HG02610 (cell line): Measurements from ENCODE around the gene PLOD1.
"Not testable (repeated sequence)": the region's sequence is repeated elsewhere in the genome, so short reads cannot be mapped to it uniquely, and the experiment has no call there.

Experiments
- ATAC-seq: cut with Tn5 transposase; IDR thresholded peaks from one replicate; pipeline ENCODE4 v1.9.1; 2021; ENCODE audit warnings: mild to moderate bottlenecking, moderate library complexity; ENCODE audit not compliant: unreplicated experiment

The PLOD1 gene

DNA sequence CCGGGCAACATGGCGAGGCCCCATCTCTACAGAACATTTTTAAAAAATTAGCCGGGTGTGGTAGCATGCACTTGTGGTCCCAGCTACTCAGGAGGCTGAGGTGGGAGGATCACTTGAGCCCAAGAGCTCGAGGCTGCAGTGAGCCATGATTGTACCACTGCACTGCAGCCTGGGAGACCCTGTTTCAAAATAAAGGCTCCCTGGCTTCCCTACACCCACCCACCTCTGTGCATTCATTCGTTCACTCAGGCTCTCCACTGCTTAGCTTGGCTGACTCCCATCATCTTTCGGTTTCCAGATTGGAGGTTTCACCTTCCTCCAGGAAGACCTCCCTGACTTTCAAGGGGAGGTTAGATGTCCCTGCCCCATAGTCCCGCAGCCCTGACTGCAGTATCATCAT is 22.5 kb upstream of the PLOD1 start:
- ATAC-seq, result no peak

DNA sequence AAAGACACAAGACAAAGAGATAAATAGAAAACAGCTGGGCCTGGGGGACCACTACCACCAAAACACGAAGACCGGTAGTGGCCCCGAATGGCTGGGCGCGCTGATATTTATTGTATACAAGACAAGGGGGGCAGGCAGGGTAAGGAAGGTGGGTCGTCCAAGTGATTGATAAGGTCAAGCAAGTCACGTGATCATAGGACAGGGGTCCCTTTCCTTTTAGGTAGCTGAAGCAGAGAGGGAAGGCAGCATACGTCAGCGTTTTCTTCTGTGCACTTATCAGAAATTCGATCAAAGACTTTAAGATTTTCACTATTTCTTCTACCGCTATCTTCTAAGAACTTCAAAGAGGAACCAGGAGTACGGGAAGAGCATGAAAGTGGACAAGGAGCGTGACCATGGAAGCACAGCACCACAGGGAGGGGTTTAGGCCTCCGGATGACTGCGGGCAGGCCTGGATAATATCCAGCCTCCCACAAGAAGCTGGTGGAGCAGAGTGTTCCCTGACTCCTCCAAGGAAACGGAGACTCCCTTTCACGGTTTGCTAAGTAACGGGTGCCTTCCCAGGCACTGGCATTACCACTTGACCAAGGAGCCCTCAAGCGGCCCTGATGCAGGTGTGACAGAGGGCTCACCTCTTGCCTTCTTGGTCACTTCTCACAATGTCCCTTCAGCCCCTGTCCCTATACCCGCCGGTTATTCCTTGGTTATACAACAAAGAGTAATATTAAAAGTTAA is 21.9 kb upstream of the PLOD1 start:
- not testable (repeated sequence) for ATAC-seq

DNA sequence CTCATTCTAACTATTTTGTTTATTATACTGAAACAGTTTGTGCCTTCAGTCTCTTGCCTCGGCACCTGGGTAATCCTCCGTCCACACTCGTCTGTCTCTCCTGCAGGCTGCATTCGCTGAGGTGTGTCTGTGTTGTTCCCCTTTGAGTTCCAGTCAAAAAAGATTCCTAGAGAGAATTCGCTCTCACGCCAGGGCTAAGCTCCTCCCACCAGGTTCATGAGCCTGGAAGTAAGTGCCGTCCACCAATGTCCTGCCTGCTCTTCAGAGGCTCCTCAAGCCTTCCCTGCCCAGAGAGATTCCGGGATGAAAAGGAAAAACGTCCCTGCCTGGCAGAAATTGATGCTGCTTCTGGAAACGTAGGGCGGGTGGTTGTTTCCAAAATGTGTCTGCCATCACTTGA is 21.2 kb upstream of the PLOD1 start:
- ATAC-seq, result no peak

DNA sequence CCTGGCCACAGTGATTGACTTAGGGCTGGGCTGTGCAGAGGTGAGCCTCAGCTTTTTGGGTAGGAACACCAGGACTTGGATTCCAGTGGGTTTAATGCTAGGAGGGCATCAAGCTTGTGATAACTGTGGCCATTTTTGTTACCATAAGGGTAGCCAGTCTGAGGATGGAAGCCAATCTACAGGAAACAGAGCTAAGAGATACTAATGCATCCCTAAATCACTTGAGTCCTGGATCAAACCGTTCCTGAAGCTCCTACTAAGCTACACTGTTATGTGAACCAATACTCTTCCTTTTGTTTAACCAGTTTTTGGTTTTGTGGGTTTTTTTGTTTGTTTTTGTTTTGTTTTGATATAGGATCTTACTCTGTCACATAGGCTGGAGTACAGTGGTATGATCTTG is 20.5 kb upstream of the PLOD1 start:
- no peak for ATAC-seq

DNA sequence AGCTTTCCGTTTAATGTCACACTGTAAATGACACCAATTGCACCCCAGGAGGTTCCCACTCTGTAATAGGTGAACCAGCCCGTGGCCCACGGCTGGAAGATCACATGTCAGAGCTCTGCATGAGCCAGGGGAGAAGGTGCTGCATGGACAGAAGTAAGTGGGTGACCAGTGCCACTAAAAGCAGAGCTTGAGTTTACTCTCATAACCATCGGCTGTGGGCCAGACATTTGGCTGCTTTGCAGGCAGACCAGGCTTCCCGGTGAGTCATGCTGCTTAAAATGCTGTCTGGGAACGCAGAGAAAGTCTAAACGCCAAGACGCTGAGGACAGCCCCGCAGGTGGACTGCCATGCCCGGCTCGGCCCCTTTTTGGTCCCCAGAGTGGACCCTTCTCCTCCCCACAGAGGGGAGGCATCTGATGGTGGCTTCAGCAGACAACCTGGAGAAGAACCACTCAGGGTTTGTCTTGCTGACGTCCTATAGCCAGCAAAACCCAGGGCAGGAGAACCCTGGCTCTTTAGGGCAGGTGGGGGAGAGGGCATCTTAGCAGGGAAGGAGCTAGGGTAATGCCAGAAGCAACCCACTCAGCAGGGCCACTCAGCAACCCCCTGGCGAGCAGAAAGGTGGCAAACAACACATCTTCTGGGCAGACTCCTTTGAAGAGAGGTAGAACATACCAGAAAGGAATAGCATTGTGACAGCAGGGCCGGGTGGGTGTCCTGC is 15.6 kb upstream of the PLOD1 start:
- ATAC-seq, result no peak

DNA sequence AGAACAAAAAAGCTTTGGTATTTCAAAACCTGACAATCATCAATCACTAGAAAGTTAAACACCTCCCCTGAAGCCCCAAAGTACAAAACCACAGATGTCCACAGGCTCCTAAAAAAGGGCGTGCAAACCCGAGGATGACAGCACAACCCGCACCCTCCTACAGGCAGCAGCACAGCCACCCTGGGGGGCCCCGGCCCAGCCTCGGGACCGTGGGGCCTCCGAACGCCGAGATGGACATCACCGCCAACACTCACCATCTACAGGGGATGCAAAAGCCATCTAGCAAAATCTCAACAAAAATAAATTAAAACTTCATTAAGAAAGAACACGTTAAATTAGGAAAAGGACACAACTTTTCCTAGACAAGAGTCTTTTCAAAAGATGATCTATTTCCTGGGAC is 14.9 kb upstream of the PLOD1 start:
- ATAC-seq, result no peak

DNA sequence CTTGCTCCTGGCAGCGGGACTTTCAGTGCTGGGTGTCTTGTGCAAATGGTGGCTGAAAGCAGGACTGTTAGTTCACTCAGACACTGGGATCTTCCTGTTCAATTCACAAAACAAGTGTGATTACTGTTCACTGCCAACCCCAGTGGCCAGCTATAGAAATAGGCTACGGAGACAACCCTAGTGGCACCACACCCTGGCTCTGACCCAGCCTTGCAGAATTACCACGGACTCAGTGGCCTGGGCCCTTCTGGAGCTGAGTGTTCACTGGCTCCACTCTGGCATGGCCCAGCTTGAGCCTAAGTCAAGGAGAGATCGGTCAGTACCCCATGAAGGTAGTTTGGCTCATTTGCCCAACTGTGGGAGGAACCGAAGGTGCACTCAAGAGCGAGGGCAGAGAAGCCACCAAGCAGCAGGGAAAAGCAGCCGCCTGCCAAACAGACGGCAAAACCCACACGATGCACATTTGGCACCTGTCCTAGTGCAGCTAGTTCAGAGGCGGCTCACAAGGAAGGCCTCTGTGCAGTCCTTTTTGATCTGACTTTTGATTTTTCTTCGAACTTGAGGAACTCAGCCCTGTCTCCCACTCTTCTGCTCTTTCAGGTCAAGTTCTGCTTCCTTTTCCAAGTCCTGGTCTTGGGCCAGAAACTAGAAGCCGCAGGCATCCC is 14.1 kb upstream of the PLOD1 start:
- ATAC-seq, result no peak

DNA sequence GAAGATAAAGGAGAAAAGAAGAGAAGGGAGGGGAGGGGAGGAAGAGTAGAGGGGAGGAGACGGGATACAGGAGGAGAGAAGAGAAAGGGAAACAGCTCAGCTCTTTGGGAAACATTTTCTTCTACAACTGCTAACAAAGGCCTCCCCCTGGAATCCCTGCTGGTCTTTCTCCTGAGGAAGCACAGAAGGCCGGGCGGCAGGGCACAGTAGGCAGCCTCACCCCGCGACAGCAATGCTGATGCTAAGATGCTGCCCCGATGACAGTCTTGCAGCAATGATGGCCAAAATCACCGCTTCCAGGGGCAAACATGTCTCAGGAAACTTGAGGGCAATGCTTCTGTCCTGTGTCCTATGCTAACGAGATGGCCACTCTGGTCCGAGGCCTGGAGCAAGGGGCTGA is 13.5 kb upstream of the PLOD1 start:
- ATAC-seq, result no peak

DNA sequence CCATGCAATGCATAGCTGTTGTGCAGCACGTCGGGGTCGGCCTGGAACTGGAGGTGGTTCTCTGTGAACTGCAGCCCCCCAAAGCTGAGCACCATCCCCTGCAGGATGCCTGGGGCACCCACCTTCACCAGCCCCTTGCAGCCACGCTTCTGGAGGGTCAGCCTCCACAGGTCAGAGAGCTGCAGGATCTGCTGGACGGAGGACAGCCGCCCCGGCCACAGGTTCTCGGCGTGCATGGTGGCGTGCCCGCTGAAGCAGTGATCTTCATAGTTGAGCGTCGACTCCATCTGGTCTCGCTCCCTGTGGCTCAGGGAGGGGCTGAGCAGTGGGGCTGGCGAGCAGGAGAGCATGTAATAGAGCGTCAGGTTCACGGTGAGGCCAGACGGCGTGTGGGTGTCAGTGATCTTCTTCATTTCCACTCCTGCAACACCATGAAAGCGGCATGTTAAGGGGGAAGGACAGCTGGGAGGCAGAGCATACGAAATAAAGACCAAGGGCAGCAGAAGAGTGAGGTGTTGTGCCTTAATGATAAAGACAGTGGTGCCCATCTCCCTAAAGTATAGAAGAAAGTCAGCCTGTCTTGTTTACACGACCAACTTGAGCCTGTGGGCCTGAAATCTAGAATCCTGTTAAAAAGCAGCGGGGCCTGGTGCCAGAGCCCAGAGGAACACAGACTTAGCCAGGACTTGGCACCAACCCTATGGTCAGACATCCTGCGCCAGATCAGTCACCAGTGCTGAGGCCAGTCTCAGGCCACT is 11.3 kb upstream of the PLOD1 start:
- ATAC-seq, result no peak

DNA sequence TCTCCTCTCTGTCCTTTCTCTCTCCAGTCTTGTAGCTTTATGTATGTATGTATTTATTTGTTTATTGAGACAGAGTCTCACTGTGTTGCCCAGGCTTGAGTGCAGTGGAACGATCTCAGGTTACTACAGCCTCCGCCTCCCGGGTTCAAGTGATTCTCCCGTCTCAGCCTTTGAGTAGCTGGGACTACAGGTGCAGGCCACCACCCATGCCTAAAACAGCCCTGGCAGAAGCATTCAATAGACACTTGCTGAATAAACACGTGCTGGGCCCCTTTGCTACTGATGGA is 10.7 kb upstream of the PLOD1 start:
- no peak for ATAC-seq

DNA sequence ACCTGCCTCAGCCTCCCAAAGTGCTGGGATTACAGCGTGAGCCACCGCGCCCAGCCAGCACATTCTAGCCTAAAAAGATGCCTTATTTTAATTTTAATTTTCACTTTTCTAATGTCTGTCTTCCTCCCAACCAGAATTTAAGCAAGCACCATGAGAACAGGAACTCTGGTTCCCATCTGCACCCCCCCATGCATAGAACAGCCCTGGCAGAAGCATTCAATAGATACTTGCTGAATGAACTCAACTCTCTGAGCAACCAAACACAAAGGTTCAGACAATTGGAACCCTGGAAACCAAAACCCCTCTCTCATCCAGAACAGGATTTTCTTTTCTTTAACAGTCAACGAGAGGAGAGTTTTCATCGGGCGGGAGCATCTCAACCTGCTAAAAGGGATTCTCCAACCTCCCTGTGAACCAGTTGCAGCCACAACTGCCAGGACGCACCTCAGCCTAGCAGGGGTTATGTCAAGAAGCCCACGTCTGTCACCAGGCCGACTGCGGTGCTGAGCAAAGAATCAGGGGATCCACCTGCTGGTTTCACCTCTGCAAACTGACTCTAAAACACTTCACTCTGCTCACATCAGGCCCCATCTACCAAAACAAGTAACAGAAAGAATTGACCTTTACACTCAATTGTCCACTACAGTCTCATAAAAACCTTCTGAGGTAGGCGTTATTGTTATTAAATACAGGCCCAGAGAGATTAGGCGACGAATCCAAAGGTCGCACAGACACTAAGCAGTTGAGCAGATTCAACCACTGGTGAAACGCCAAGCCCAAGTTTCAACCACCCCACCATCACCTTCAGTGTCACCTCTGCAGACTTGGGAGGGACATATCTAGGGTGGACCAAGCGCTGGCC is 10.0 kb upstream of the PLOD1 start:
- ATAC-seq, result no peak

DNA sequence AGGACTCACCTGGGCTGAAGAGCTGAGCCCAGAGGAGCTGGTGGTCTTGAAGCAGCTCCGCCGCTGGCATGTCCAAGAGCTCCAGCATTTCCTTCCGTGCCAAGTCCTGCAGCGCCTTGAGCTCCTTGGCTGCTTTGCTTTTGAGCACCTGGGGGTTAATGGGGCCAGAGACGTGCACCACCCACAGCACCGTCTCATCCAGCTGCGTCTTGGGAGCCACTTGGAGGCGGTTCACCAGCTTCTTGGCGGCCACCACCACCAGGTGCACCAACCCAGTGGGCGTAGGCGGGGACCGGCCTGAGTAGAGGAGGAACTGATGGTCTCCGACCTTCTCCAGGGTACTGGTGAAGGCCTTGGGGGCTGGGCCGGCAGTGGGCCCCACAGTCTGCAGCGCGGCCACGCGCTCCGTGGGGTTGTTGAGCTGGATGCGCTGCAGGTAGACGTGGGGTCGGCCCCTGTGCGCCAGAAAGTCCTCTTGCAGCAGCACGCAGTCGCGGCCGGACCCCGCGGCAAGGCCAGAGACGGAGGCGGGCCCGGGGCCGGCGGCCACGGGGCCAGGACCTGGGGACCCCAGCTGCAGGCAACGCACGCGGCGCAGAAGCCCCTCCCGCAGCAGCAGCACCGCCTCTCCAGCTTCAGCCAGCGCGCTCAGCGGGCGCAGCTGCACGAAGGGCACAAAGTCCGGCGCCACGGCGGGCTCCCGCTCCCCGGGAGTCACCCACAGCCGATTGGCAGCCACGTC is 9.2 kb upstream of the PLOD1 start:
- ATAC-seq, result not testable (repeated sequence)

DNA sequence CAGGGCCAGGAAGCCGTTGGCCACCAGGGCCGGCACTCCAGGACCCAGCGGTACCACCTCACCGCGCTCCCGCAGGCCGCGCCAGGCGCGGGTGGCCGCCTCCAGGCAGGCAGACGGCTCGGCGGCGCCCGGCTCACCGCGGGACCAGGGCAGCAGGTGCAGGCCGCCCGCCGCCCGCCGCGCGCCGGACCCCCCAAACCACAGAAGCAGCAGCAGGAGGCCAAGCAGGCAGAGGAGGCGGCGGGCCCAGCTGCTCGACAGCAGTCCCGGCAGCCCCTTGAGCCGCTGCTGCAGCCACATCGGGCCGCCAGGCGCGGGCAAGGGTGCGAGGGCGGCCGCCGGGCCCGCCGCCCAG is 8.6 kb upstream of the PLOD1 start:
- peak; percentile 19 for ATAC-seq

DNA sequence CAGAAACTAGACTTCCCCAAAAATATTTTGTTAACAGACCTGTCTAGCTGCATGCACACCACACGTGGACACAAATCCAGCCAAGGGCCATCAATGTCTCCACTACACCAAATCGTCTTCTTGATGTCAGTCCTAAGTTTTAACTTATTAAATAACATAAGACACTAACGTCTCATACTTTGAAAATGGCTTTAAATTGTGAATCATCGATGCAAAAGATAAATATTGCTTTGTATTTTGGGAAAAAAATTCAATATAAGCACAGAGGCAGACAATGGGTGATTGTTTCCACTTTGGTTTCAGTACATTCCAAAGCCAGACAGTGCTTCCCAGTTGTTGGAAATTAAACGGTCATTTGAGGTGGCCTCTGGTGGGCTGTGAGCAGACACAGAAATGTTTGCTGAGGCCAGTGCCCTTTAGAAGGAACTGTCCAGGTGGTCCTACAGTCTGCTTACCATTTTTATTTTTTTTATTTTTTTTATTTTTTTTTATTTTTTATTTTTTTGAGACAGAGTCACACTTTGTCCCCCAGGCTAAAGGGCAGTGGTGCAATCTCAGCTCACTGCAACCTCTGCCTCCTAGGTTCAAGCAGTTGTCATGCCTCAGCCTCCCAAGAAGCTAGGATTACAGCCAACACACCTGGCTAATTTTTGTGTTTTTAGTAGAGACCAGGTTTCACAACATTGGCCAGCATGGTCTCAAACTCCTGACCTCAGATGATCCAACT is 6.5 kb upstream of the PLOD1 start:
- no peak for ATAC-seq

DNA sequence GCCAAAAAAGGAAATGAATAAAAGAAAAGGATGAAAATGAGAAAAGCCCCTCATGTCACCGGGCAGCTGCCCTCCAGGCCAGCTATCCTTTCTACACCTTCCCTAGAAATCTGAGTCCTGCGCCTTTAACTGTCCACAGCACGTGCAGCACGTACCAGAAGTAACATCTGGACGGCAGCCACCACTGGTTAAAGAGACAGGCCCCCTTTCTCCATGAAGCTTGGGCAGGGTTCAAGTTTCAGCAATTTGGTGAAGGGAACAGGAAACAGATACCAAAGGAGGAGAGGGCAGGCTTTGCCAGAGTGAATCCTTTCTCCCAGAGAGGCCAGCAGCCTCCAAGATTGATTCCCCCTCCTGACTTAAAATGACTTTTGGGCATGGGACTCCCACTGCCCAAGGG is 4.7 kb upstream of the PLOD1 start:
- no peak for ATAC-seq

DNA sequence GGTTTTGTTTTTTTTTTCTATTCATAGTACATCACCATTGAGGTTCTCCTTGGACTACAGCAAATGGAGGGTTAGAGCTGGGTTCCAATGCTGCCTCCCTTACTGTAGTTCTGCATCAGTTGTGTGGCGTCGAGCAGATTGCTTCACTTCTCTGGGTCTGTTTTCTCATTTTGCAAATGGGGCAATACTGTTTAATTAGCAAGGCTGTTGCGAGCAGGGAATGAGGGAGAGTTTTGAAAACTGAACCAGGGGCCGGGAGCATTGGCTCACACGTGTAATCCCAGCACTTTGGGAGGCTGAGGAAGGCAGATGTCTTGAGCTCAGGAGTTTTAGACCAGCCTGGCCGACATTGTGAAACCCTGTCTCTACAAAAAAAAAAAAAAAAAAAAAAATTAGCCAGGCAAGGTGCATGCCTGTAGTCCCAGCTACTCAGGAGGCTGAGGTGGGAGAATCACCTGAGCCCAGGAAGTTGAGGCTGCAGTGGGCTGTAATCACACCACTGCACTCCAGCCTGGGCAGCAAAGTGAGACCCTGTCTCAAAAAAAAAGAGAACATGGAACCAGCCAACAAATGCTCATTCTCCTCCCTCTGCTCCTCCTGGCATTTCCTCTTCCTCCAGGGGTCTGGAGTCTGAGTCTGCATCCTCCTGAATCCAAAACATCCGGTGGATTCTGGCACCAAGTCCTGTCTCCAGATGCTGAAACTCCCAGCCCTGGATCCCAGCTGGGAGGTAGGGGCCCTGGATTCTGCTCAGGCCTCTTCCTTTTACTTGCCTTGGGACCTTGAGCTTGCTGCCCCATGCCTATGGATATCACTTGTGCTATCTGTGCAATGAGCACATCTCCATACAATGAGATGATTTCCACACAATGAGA is 3.7 kb upstream of the PLOD1 start:
- no peak for ATAC-seq

DNA sequence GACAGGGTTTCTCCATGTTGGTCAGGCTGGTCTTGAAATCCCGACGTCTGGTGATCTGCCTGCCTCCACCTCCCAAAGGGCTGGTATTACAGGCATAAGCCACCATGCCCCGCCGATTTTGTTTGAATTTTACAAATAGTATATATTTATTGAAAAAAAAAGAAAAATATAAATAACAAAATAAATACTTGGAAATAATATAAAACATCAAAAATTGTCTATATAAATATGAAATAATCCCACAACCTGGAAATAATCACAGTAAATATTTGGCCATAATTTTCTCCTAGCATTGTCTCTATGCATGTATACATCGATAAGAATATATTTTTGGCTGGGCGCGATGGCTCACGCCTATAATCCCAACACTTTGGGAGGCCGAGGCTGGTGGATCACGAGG is 2.7 kb upstream of the PLOD1 start:
- no peak for ATAC-seq

DNA sequence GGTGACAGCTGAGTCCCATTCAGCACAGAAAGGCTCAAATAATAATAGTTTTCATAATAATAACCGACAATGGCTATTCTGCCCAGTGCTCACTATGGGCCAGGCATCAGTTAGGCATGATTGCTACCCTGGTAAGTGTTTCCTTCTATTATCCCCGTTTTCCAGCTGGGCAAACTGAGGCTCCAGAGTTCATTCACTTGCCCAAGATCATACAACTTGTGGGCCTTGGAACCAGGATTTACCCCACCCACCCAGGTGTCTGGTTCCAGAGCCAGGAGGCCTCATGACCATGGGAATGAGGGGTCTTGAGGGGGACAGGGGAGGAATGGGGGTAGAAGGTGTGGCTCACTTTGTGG is 518 bp downstream of the PLOD1 start:
- ATAC-seq, result no peak

DNA sequence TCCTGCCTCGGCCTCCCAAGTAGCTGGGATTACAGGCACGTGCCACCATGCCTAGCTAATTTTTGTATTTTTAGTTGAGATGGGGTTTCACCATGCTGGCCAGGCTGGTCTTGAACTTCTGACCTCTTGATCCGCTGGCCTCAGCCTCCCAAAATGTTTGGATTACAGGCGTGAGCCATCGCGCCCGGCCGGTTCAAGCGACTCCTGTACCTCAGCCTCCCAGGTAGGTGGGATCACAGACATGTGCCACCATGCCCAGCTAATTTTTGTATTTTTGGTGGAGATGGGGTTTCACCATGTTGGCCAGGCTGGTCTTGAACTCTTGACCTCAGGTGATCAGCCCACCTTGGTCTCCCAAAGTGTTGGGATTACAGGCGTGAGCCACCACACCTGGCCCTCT is 1.2 kb downstream of the PLOD1 start:
- ATAC-seq, result not testable (repeated sequence)
